Endothelial cell (in vitro differentiated cells): ENCODE results near the gene CLMP. TPM values are rescaled to one million over a fixed set of nuclear protein-coding genes. Genes with fewer than 3 reads are reported as not detected.

Source experiments
- DNase-seq: peaks from one replicate; pipeline ENCODE4 v3.0.0; 2021; ENCODE audit warnings: low spot score
- H3K27ac Mint-ChIP-seq: one replicate; pipeline ENCODE4 v1.8.0; 2021; ENCODE audit warnings: mixed read lengths, inconsistent platforms; ENCODE audit not compliant: unreplicated experiment
- H3K27me3 Mint-ChIP-seq: one replicate; pipeline ENCODE4 v1.8.0; 2021; ENCODE audit warnings: mild to moderate bottlenecking, moderate library complexity, mixed read lengths, inconsistent platforms; ENCODE audit not compliant: unreplicated experiment
- H3K36me3 Mint-ChIP-seq: one replicate; pipeline ENCODE4 v1.8.0; 2021; ENCODE audit warnings: mild to moderate bottlenecking, low read depth, mixed read lengths, inconsistent platforms; ENCODE audit not compliant: unreplicated experiment
- H3K4me1 Mint-ChIP-seq: one replicate; pipeline ENCODE4 v1.8.0; 2021; ENCODE audit warnings: mild to moderate bottlenecking, mixed read lengths, inconsistent platforms; ENCODE audit not compliant: unreplicated experiment
- H3K4me3 Mint-ChIP-seq: one replicate; pipeline ENCODE4 v1.8.0; 2021; ENCODE audit warnings: mild to moderate bottlenecking, mixed read lengths, inconsistent platforms; ENCODE audit not compliant: unreplicated experiment
- H3K9me3 Mint-ChIP-seq: one replicate; pipeline ENCODE4 v1.8.0; 2021; ENCODE audit warnings: mixed read lengths, inconsistent platforms; ENCODE audit not compliant: unreplicated experiment
- CTCF ChIP-seq: fragments of 200-600 bp; sonication (generic); IDR thresholded peaks from one replicate; pipeline ENCODE4 v1.5.0; 2021; ENCODE audit warnings: antibody characterized with exemption; ENCODE audit not compliant: unreplicated experiment
- total RNA-seq: library from RNA; stranded (reverse); fragmentation: NEBNext Ultra II Directional; extraction: Animal tissue kit (Norgen Biotek cat#: 25700); gene quantifications from one replicate; pipeline ENCODE4 v1.2.1, GENCODE V29; 2021; ENCODE audit not compliant: unreplicated experiment

Gene CLMP
- total RNA-seq, 1 donor from 2014 or later: 5.5 TPM

GRCh38 chr11:123173856-123174186 lies 21.2 kb downstream of the CLMP start:
- H3K27me3 Mint-ChIP-seq: no peaks in the 10 kb centered on the region
- H3K36me3 Mint-ChIP-seq: no peaks in the 10 kb centered on the region
- no peak overlapping the region for H3K27ac Mint-ChIP-seq
- H3K4me1 Mint-ChIP-seq: peaks cover 22% of the 10 kb centered on the region
- no peaks in the 10 kb centered on the region for H3K9me3 Mint-ChIP-seq
- H3K4me3 Mint-ChIP-seq: no peak overlapping the region
- no peak for TF ChIP-seq CTCF
- no peak for DNase-seq

- no peaks in the 10 kb centered on the region for H3K27me3 Mint-ChIP-seq
- no peaks in the 10 kb centered on the region for H3K9me3 Mint-ChIP-seq
- no peak for DNase-seq
- TF ChIP-seq CTCF: no peak
- H3K4me3 Mint-ChIP-seq: no peak overlapping the region
- peaks cover 27% of the 10 kb centered on the region for H3K4me1 Mint-ChIP-seq
- no peaks in the 10 kb centered on the region for H3K36me3 Mint-ChIP-seq
- H3K27ac Mint-ChIP-seq: no peak overlapping the region
Observed at GRCh38 chr11:123173040-123173855, 21.8 kb downstream of the CLMP start.

- peaks cover 40% of the 10 kb centered on the region for H3K4me1 Mint-ChIP-seq
- no peaks in the 10 kb centered on the region for H3K27me3 Mint-ChIP-seq
- no peak for DNase-seq
- H3K9me3 Mint-ChIP-seq: no peaks in the 10 kb centered on the region
- H3K27ac Mint-ChIP-seq: no peak overlapping the region
- H3K36me3 Mint-ChIP-seq: no peaks in the 10 kb centered on the region
- no peak for TF ChIP-seq CTCF
- H3K4me3 Mint-ChIP-seq: no peak overlapping the region
Observed at GRCh38 chr11:123170929-123171328, 24.1 kb downstream of the CLMP start.

GRCh38 chr11:123169821-123170220 lies 25.2 kb downstream of the CLMP start:
- no peaks in the 10 kb centered on the region for H3K36me3 Mint-ChIP-seq
- H3K4me3 Mint-ChIP-seq: no peak overlapping the region
- peaks cover 40% of the 10 kb centered on the region for H3K4me1 Mint-ChIP-seq
- no peak for DNase-seq
- H3K9me3 Mint-ChIP-seq: no peaks in the 10 kb centered on the region
- no peaks in the 10 kb centered on the region for H3K27me3 Mint-ChIP-seq
- TF ChIP-seq CTCF: no peak
- H3K27ac Mint-ChIP-seq: no peak overlapping the region

GRCh38 chr11:123168955-123169484 lies 26.0 kb downstream of the CLMP start:
- Mint-ChIP-seq H3K36me3 (no peaks in the 10 kb centered on the region), H3K4me3 (no peak overlapping the region), H3K9me3 (no peaks in the 10 kb centered on the region), H3K27me3 (no peaks in the 10 kb centered on the region), H3K27ac (no peak overlapping the region), H3K4me1 (peaks cover 33% of the 10 kb centered on the region)
- no peak for DNase-seq
- no peak for TF ChIP-seq CTCF
